HepG2 (cell line): ENCODE results near the gene CD80. TPM values are rescaled to one million over a fixed set of nuclear protein-coding genes. Genes with fewer than 3 reads are reported as not detected.

Source experiments
- ATAC-seq: fragments of 200-7000 bp; cut with Tn5 transposase; 3 replicates; pipeline ENCODE4 v1.9.1; 2020; ENCODE audit warnings: mild to moderate bottlenecking, moderate library complexity
- BruUV-seq: library from RNA; stranded (reverse); fragments of 400-500 nt; replicated peaks from 2 replicates; lab custom pipeline; 2021; lab: Mats Ljungman, UMichigan
- CTCF ChIA-PET: fragments of 300-600 bp; formaldehyde crosslinking; extraction: SDS; loops from one replicate; lab custom pipeline; 2021; ENCODE audit warnings: low total read pairs, inconsistent platforms, low intra/inter-chr PET ratio; lab: Yijun Ruan, JAX
- POLR2A ChIA-PET: fragments of 350-600 bp; sonication (Branson Sonifier 250); formaldehyde crosslinking; loops from one replicate; lab custom pipeline; 2020; ENCODE audit warnings: antibody characterized with exemption, inconsistent platforms; lab: Yijun Ruan, JAX
- DNase-seq: peaks from one replicate; pipeline ENCODE4 v3.0.0-alpha.2; 2015; ENCODE audit warnings: low spot score
- FAIRE-seq: peaks from 3 replicates; lab custom pipeline; 2011; peaks lifted over from hg19 to GRCh38; lab: Jason Lieb, UNC
- H2AFZ ChIP-seq: one replicate; pipeline ENCODE4 v1.6.1; 2011; ENCODE audit warnings: low read length, inconsistent platforms
- H3K27ac ChIP-seq: fragments of 300-600 bp; 3 replicates; pipeline ENCODE4 v1.8.0; 2011; ENCODE audit warnings: mixed run types, mild to moderate bottlenecking, mixed read lengths, low read length, inconsistent platforms; ENCODE audit not compliant: insufficient read depth; ENCODE audit errors: extremely low read length
- H3K27me3 ChIP-seq, 2 experiments: fragments of 200-600 bp in 1 of 2; 2 replicates in 1 of 2; 3 replicates in 1 of 2; pipeline versions ENCODE4 v1.6.0 to v1.8.0; 2011; ENCODE audit warnings: low read length in 2 of 2, mild to moderate bottlenecking in 2 of 2, moderate library complexity in 2 of 2, inconsistent platforms in 1 of 2; ENCODE audit not compliant: insufficient read depth in 2 of 2, control insufficient read depth in 1 of 2
- H3K36me3 ChIP-seq, 2 experiments: fragments of 200-600 bp in 1 of 2; replicated peaks in 1 of 2; 2 replicates in 1 of 2; 3 replicates in 1 of 2; pipeline versions ENCODE4 v1.5.1 to v1.8.0; 2011; ENCODE audit warnings: low read length in 2 of 2, inconsistent platforms in 1 of 2; ENCODE audit not compliant: insufficient read depth in 2 of 2, control insufficient read depth in 1 of 2
- H3K4me1 ChIP-seq: 2 replicates; pipeline ENCODE4 v1.5.1; 2012; ENCODE audit warnings: low read length, inconsistent platforms; ENCODE audit not compliant: insufficient read depth
- H3K4me2 ChIP-seq: 2 replicates; pipeline ENCODE4 v1.6.0; 2011; ENCODE audit warnings: low read depth, low read length, inconsistent platforms
- H3K4me3 ChIP-seq, 3 experiments: fragments of 200-600 bp in 1 of 3; sonication (generic), shearing (Covaris generic) in 1 of 3; replicated peaks in 1 of 3; 2 replicates each; pipeline ENCODE4 v1.5.1; 2011 to 2016; ENCODE audit warnings: low read length in 3 of 3, inconsistent platforms in 2 of 3, low read depth in 2 of 3, mild to moderate bottlenecking in 2 of 3, control low read depth in 1 of 3, mixed read lengths in 1 of 3; ENCODE audit not compliant: insufficient read depth in 1 of 3
- H3K79me2 ChIP-seq: one replicate; pipeline ENCODE4 v1.6.1; 2011; ENCODE audit warnings: low read length, inconsistent platforms; ENCODE audit not compliant: insufficient read depth
- H3K9ac ChIP-seq: 2 replicates; pipeline ENCODE4 v1.6.0; 2011; ENCODE audit warnings: mild to moderate bottlenecking, low read depth, low read length, inconsistent platforms; ENCODE audit not compliant: insufficient read depth
- H3K9me3 ChIP-seq: 2 replicates; pipeline ENCODE4 v1.5.1; 2012; ENCODE audit warnings: mild to moderate bottlenecking, low read length
- H4K20me1 ChIP-seq: 2 replicates; pipeline ENCODE4 v1.6.0; 2011; ENCODE audit warnings: inconsistent platforms, mild to moderate bottlenecking, low read length, moderate library complexity; ENCODE audit not compliant: insufficient read depth
- EHMT2 ChIP-seq: fragments of 200-600 bp; sonication (generic); IDR thresholded peaks from 2 replicates; pipeline ENCODE4 v1.7.0; 2017; ENCODE audit warnings: antibody characterized with exemption, low read depth, low read length, borderline replicate concordance
- GABPA ChIP-seq, 2 experiments: IDR thresholded peaks; 2 replicates each; pipeline ENCODE4 v1.6.1; 2011 to 2016; ENCODE audit warnings: low read depth in 2 of 2, low read length in 1 of 2, missing biosample characterization in 1 of 2, missing genetic modification characterization in 1 of 2
- KLF6 ChIP-seq: IDR thresholded peaks from 2 replicates; pipeline ENCODE4 v1.8.0; 2016; ENCODE audit warnings: missing biosample characterization, missing genetic modification reagents
- NR3C1 ChIP-seq: sonication (generic); formaldehyde crosslinking; IDR thresholded peaks from 2 replicates; pipeline ENCODE4 v1.4.0; 2020; ENCODE audit warnings: missing genetic modification reagents
- POLR2AphosphoS5 ChIP-seq: IDR thresholded peaks from 2 replicates; pipeline ENCODE4 v1.6.1; 2012; ENCODE audit warnings: low read depth, low read length
- XBP1 ChIP-seq: sonication (generic); formaldehyde crosslinking; IDR thresholded peaks from 2 replicates; pipeline ENCODE4 v1.5.0; 2020; ENCODE audit warnings: missing genetic modification reagents
- WGBS: methylation state at CpG from one replicate; pipeline ENCODE4 v1.1.6; 2017; ENCODE audit warnings: low lambda C conversion rate; 5-methylcytosine and 5-hydroxymethylcytosine counted together
- in situ Hi-C: cut with HindIII; loops from 2 replicates; pipeline ENCODE4 v1.10.0; 2017; ENCODE audit warnings: low pct_unique_long_range_greater_than_20kb; ENCODE audit not compliant: extremely low pct_ligation_motif_present
- intact Hi-C: fragments of 100-400 bp; cut with micrococcal nuclease; formaldehyde crosslinking; loops from one replicate; pipeline ENCODE4 v1.10.0; 2022; ENCODE audit not compliant: unreplicated experiment
- polyA plus RNA-seq, 8 experiments: library from polyadenylated mRNA; depleted of rRNA in 3 of 8; stranded (reverse) in 7 of 8; unstranded in 1 of 8; fragments of >200 nt; fragmentation: Illumina TruSeq in 4 of 8; extraction: Trizol in 4 of 8; gene quantifications; 2 replicates each; pipeline versions ENCODE4 v1.2.1 to v1.2.3, GENCODE V29; 2011 to 2016; ENCODE audit warnings: low read depth in 4 of 8, missing spikeins in 1 of 8, mixed read lengths in 1 of 8; ENCODE audit not compliant: insufficient read depth in 1 of 8
- total RNA-seq, 5 experiments: library from RNA; depleted of rRNA; stranded (reverse); fragments of >200 nt; fragmentation: Illumina TruSeq; extraction: Trizol; gene quantifications; 2 replicates each; pipeline ENCODE4 v1.2.3, GENCODE V29; 2016; ENCODE audit warnings: low read depth in 1 of 5
- TF ChIP-seq, protein P1 (sequence below): sonication (generic); formaldehyde crosslinking; IDR thresholded peaks from 2 replicates; pipeline ENCODE4 v1.8.1; 2023; ENCODE audit warnings: mild to moderate bottlenecking, moderate library complexity, missing genetic modification reagents
- TF ChIP-seq, protein P2 (sequence below): sonication (generic); formaldehyde crosslinking; IDR thresholded peaks from 2 replicates; pipeline ENCODE4 v1.4.0; 2020; ENCODE audit warnings: missing genetic modification reagents, borderline replicate concordance
- TF ChIP-seq, protein P3 (sequence below): sonication (generic); formaldehyde crosslinking; IDR thresholded peaks from 2 replicates; pipeline ENCODE4 v1.5.0; 2020; ENCODE audit warnings: missing genetic modification reagents, mild to moderate bottlenecking, borderline replicate concordance

The CD80 gene
- total and polyA plus RNA-seq, 2 of the 13 experiments (the other 11 are each of a cell fraction or from before 2014, with no cell fraction given) = not detected

DNA sequence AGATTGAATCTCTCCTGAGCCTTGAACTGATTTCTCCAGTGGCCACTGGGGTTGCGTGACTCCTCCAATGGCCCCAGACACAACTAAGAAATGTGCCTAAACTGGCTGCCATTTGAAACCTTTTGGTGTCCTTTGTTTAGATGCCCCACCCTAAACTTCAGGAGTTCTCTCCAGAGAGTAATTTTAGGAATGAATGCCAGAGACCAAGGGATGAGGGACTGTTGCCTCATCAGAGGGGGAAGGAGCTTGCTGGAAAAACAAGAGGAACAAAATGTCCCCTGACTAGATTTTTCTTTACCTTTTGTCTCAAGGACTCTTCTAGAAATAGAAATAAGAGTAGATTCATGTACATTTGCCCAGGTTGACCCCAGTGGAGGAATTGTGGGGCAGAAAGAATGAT lies 11.8 kb upstream of the CD80 start:
- in situ Hi-C loops = no loop called here

More for the DNA sequence above, 11.8 kb upstream of the CD80 start:
- H4K20me1 ChIP-seq = no peaks in the 10 kb centered on the region
- FAIRE-seq (no peak), ATAC-seq (no peak)
- POLR2A ChIA-PET = no interaction called here
- H3K79me2 ChIP-seq = no peaks in the 10 kb centered on the region
- H3K4me2 ChIP-seq = no peak overlapping the region
- H3K9ac ChIP-seq = no peak overlapping the region
- no peak overlapping the region for H3K4me3 ChIP-seq
- peaks cover 0 to 4% of the 10 kb centered on the region in 2 experiments; a peak in 2 of 5 replicates for H3K27me3 ChIP-seq
- H3K4me1 ChIP-seq = no peaks in the 10 kb centered on the region
- no peak overlapping the region for H2AFZ ChIP-seq
- intact Hi-C loops = no loop called here
- TF ChIP-seq POLR2AphosphoS5 (no peak), GABPA (IDR thresholded peaks at IDR 0.05; ENCODE audit: low read depth, low read length) (no peak), GABPA (CRISPR knock-in tag; IDR thresholded peaks at IDR 0.05; ENCODE audit: low read depth) (no peak), EHMT2 (no peak), KLF6 (no peak), NR3C1 (no peak), XBP1 (CRISPR knock-in tag) (no peak)
- TF ChIP-seq, protein P1, sequence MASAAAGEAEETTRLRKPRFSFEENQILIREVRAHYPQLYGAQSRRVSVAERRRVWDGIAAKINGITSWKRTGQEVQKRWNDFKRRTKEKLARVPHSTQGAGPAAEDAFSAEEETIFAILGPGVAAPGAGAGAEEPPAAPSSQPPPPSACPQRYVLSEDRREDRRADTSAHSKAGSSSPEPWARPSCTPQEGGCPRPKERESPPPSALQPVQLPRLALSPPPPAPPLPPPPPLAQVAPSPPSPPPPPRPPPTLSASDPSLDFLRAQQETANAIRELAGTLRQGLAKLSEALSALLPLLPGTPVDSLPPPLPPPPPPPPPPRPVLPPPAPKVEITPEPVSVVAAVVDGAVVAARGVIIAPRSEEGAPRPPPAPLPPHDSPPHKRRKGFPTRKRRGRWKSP = no peak
- TF ChIP-seq, protein P2, sequence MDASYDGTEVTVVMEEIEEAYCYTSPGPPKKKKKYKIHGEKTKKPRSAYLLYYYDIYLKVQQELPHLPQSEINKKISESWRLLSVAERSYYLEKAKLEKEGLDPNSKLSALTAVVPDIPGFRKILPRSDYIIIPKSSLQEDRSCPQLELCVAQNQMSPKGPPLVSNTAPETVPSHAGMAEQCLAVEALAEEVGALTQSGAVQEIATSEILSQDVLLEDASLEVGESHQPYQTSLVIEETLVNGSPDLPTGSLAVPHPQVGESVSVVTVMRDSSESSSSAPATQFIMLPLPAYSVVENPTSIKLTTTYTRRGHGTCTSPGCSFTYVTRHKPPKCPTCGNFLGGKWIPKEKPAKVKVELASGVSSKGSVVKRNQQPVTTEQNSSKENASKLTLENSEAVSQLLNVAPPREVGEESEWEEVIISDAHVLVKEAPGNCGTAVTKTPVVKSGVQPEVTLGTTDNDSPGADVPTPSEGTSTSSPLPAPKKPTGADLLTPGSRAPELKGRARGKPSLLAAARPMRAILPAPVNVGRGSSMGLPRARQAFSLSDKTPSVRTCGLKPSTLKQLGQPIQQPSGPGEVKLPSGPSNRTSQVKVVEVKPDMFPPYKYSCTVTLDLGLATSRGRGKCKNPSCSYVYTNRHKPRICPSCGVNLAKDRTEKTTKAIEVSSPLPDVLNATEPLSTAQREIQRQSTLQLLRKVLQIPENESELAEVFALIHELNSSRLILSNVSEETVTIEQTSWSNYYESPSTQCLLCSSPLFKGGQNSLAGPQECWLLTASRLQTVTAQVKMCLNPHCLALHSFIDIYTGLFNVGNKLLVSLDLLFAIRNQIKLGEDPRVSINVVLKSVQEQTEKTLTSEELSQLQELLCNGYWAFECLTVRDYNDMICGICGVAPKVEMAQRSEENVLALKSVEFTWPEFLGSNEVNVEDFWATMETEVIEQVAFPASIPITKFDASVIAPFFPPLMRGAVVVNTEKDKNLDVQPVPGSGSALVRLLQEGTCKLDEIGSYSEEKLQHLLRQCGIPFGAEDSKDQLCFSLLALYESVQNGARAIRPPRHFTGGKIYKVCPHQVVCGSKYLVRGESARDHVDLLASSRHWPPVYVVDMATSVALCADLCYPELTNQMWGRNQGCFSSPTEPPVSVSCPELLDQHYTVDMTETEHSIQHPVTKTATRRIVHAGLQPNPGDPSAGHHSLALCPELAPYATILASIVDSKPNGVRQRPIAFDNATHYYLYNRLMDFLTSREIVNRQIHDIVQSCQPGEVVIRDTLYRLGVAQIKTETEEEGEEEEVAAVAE (CRISPR knock-in tag) = no peak
- TF ChIP-seq, protein P3, sequence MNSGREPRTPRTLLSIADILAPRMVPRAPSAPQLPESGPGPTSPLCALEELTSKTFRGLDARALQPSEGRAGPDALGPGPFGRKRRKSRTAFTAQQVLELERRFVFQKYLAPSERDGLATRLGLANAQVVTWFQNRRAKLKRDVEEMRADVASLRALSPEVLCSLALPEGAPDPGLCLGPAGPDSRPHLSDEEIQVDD (CRISPR knock-in tag) = no peak
- TF ChIP-seq, all 625 proteins: peak for 0
- 100% methylated on average over 1 of the region's 1 CpG for WGBS
- CTCF ChIA-PET = no interaction called here
- H3K36me3 ChIP-seq = no peaks in the 10 kb centered on the region
- BruUV-seq = no TSS peak
- H3K9me3 ChIP-seq = no peaks in the 10 kb centered on the region
- DNase-seq = no peak
- no peak overlapping the region for H3K27ac ChIP-seq
